ENCODE data around the gene TVP23C. TPM values are rescaled to one million over a fixed set of nuclear protein-coding genes. Genes with fewer than 3 reads are reported as not detected.
A peak's percentile ranks its signal among the peaks of the same experiment; 100 is the strongest.

TVP23C gene
- total RNA-seq, 1 experiment from 2014 or later, result 7.4 TPM

GRCh38 chr17:15490634-15491261 is 72.5 kb downstream of the TVP23C start:
- Histone ChIP-seq H3K4me1 (ENCODE audit: insufficient read depth, low read length, poor library complexity, severe bottlenecking) (no peaks in the 10 kb centered on the region), H3K9me3 (ENCODE audit: low read depth, low read length, poor library complexity, severe bottlenecking) (no peaks in the 10 kb centered on the region), H3K4me3 (ENCODE audit: low read depth, low read length, poor library complexity, severe bottlenecking) (no peak overlapping the region), H3K36me3 (ENCODE audit: insufficient read depth, low read length, poor library complexity, severe bottlenecking) (no peaks in the 10 kb centered on the region), H3K27me3 (replicated peaks; ENCODE audit: insufficient read depth, low read depth, low read length, poor library complexity) (no peaks in the 10 kb centered on the region), H3K27ac (ENCODE audit: low read depth, low read length, poor library complexity, severe bottlenecking) (no peak overlapping the region)
- no TSS peak for BruUV-seq (replicated peaks)
- ChIA-PET CTCF (no interaction called here), POLR2A (ENCODE audit: low non-redundant PET) (no interaction called here)
- TF ChIP-seq EZH2 (IDR thresholded peaks at IDR 0.05; ENCODE audit: borderline replicate concordance, low read depth, low read length, poor library complexity, severe bottlenecking), result no peak
- TF ChIP-seq, protein P1, sequence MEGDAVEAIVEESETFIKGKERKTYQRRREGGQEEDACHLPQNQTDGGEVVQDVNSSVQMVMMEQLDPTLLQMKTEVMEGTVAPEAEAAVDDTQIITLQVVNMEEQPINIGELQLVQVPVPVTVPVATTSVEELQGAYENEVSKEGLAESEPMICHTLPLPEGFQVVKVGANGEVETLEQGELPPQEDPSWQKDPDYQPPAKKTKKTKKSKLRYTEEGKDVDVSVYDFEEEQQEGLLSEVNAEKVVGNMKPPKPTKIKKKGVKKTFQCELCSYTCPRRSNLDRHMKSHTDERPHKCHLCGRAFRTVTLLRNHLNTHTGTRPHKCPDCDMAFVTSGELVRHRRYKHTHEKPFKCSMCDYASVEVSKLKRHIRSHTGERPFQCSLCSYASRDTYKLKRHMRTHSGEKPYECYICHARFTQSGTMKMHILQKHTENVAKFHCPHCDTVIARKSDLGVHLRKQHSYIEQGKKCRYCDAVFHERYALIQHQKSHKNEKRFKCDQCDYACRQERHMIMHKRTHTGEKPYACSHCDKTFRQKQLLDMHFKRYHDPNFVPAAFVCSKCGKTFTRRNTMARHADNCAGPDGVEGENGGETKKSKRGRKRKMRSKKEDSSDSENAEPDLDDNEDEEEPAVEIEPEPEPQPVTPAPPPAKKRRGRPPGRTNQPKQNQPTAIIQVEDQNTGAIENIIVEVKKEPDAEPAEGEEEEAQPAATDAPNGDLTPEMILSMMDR (conservative IDR thresholded peaks at IDR 0.05; ENCODE audit: low read depth, low read length), result no peak
- intact Hi-C loops (cut with micrococcal nuclease; ENCODE audit: unreplicated experiment), result no loop called here
- DNase-seq (ENCODE audit: low spot score), result peak; percentile 46

GRCh38 chr17:15488557-15488956 is 74.7 kb downstream of the TVP23C start:
- TF ChIP-seq EZH2 (IDR thresholded peaks at IDR 0.05; ENCODE audit: borderline replicate concordance, low read depth, low read length, poor library complexity, severe bottlenecking), result no peak
- TF ChIP-seq, protein P1 (conservative IDR thresholded peaks at IDR 0.05; ENCODE audit: low read depth, low read length), result no peak
- CTCF ChIA-PET, result no interaction called here

DNA sequence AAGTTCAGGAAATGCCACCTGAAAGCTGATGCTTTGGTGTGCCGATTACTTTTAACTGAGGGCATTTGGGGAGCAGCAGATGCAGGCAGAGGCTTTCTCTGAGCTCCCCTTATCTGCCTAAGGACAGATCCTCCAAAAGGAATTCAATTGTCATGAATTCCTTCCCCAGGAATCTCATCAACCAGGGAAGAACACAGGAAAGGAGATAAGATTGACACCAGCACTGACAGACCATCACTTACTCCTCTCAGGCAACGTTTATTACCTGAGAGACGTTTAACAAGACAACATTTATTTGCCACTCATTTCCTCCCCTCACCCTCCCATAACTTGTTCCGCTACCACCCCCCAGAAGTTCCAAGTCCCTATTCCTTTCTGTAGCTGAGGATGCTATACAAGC is 78.2 kb downstream of the TVP23C start:
- no peak for DNase-seq (ENCODE audit: low spot score)
- TF ChIP-seq, protein P1 (conservative IDR thresholded peaks at IDR 0.05; ENCODE audit: low read depth, low read length), result no peak
- no peak for TF ChIP-seq EZH2 (IDR thresholded peaks at IDR 0.05; ENCODE audit: borderline replicate concordance, low read depth, low read length, poor library complexity, severe bottlenecking)
- H3K27ac ChIP-seq (ENCODE audit: low read depth, low read length, poor library complexity, severe bottlenecking), result no peak overlapping the region
- H3K4me3 ChIP-seq (ENCODE audit: low read depth, low read length, poor library complexity, severe bottlenecking), result no peak overlapping the region
- POLR2A ChIA-PET (ENCODE audit: low non-redundant PET), result no interaction called here
- no peaks in the 10 kb centered on the region for H3K4me1 ChIP-seq (ENCODE audit: insufficient read depth, low read length, poor library complexity, severe bottlenecking)
- no peaks in the 10 kb centered on the region for H3K27me3 ChIP-seq (replicated peaks; ENCODE audit: insufficient read depth, low read depth, low read length, poor library complexity)
- CTCF ChIA-PET, result no interaction called here
- H3K9me3 ChIP-seq (ENCODE audit: low read depth, low read length, poor library complexity, severe bottlenecking), result no peaks in the 10 kb centered on the region
- no TSS peak for BruUV-seq (replicated peaks)
- intact Hi-C loops (cut with micrococcal nuclease; ENCODE audit: unreplicated experiment), result no loop called here
- no peaks in the 10 kb centered on the region for H3K36me3 ChIP-seq (ENCODE audit: insufficient read depth, low read length, poor library complexity, severe bottlenecking)

More at GRCh38 chr17:15488557-15488956, 74.7 kb downstream of the TVP23C start:
- POLR2A ChIA-PET (ENCODE audit: low non-redundant PET), result interaction anchor here (0.6 kb wide), 1 partner anchor 14 kb away, joined by 3 read pairs; no protein-coding TSS in a partner anchor
- Histone ChIP-seq H3K36me3 (ENCODE audit: insufficient read depth, low read length, poor library complexity, severe bottlenecking) (no peaks in the 10 kb centered on the region), H3K27me3 (replicated peaks; ENCODE audit: insufficient read depth, low read depth, low read length, poor library complexity) (no peaks in the 10 kb centered on the region), H3K4me1 (ENCODE audit: insufficient read depth, low read length, poor library complexity, severe bottlenecking) (no peaks in the 10 kb centered on the region), H3K4me3 (ENCODE audit: low read depth, low read length, poor library complexity, severe bottlenecking) (no peak overlapping the region), H3K27ac (ENCODE audit: low read depth, low read length, poor library complexity, severe bottlenecking) (no peak overlapping the region), H3K9me3 (ENCODE audit: low read depth, low read length, poor library complexity, severe bottlenecking) (no peaks in the 10 kb centered on the region)
- intact Hi-C loops (cut with micrococcal nuclease; ENCODE audit: unreplicated experiment), result no loop called here
- BruUV-seq (replicated peaks), result no TSS peak
- no peak for DNase-seq (ENCODE audit: low spot score)
